Stimulated activated effector memory CD8-positive, alpha-beta T cell treated with anti-CD3 and anti-CD28 coated beads, Interleukin-12 subunit alpha, Interleukin-12 subunit beta, amount 100 ng/mL, for 72 hours (primary cell): Measurements from ENCODE around the gene HDAC4.
"Not testable (repeated sequence)": the region's sequence is repeated elsewhere in the genome, so short reads cannot be mapped to it uniquely, and the experiment has no call there.

Experiments
- ATAC-seq: fragments of 150-1000 bp; cut with Tn5 transposase; 2 replicates; pipeline ENCODE4 v1.10.0; 2021
- DNase-seq, 2 donors: peaks; one replicate each; pipeline ENCODE4 v3.0.0; 2021 to 2022; ENCODE audit warnings: low spot score in 2 of 2
- H3K27ac Mint-ChIP-seq: one replicate; pipeline ENCODE4 v1.8.0; 2022; ENCODE audit warnings: mild to moderate bottlenecking, mixed read lengths
- H3K36me3 Mint-ChIP-seq: one replicate; pipeline ENCODE4 v1.8.0; 2022; ENCODE audit warnings: mild to moderate bottlenecking, mixed read lengths
- H3K4me1 Mint-ChIP-seq: one replicate; pipeline ENCODE4 v1.8.0; 2022; ENCODE audit warnings: mixed read lengths
- H3K4me3 Mint-ChIP-seq: one replicate; pipeline ENCODE4 v1.8.0; 2022; ENCODE audit warnings: mild to moderate bottlenecking, mixed read lengths
- H3K9me3 Mint-ChIP-seq: one replicate; pipeline ENCODE4 v1.8.0; 2022; ENCODE audit warnings: mixed read lengths

HDAC4 gene

DNA sequence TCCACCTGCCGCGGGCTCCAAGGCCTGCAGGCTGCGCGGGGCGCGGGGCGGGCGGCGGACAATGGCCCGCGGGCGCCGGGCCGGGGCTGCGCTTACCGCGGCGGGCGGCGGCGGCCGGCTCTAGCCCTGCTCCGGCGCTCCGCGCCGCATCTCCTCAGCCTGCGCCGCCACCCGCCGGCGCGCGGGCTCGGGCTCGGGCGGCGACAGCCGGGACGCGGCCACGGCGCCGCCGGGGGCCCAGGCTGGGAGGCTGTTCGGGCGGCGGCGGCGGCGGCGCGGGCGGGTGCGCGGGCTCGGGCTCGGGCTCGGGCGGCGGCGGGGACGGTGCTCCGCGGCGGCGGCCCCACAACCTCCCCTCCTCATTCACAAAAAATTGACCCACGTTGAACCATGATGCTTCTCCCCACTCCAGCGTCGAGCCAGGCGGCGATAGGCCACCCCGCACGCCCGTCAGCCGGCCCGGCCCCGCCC, at the start of gene HDAC4:
Gene HDAC4 (minus strand): TSS at position 425 of the 471 bp plus-strand sequence. CDS start 48,321 bp downstream, outside the sequence.
- Mint-ChIP-seq H3K4me3 (peak within 1 kb of the TSS; percentile 88), H3K36me3 (peaks cover 14% of the 10 kb centered on the region), H3K27ac (peak within 1 kb of the TSS; percentile 99), H3K4me1 (peaks cover 37% of the 10 kb centered on the region), H3K9me3 (no peaks in the 10 kb centered on the region)
- ATAC-seq (peak; percentile 85), DNase-seq (no peak)

GRCh38 chr2:239449468-239449867, 48.6 kb upstream of the HDAC4 start:
- H3K4me3 Mint-ChIP-seq, H3K4me1 Mint-ChIP-seq, DNase-seq, ATAC-seq, H3K27ac Mint-ChIP-seq, H3K36me3 Mint-ChIP-seq: not testable (repeated sequence)
- H3K9me3 Mint-ChIP-seq, result peaks cover 17% of the 10 kb centered on the region

DNA sequence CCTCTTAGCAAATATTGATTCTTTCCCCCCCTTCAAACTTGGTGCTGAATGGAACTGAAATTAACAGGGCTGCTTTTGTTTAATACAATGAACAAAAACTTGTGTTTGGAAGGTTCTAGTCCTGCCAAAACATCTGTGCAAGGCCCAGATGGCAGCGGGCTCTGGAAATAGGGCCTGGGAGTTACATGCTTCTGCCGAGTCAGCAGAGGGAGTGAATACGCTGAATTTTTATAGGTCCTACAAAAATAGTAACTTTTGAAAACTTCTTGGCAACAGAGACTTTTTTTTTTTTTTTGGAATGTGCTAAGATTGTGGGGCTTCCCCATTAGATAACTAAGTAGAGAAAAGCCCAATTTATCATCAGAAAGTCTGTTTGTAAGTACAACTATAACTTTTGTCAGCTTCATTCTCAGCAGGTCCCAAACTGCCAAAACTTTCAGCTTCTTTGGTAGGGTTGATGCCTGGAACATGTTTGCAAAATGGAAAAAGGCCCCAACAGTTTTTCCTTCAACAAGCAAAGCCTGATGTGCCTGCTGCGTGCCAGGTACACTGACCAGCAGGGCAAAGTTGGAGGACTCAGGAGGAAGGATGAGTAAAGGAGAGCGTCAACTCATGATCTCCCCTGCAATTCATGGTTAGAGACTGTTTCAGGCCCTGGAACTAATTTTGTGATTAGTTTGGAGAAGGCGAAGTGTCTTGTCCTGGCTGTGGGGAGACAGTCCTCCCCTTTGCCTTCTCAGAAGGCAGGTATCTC, 45.1 kb upstream of the HDAC4 start:
- ATAC-seq, result no peak
- Mint-ChIP-seq H3K4me1 (peaks cover 23% of the 10 kb centered on the region), H3K9me3 (no peaks in the 10 kb centered on the region), H3K4me3 (no peak overlapping the region), H3K36me3 (no peaks in the 10 kb centered on the region), H3K27ac (no peak overlapping the region)
- DNase-seq, result peak in 1 of 2 donors; percentile 20

GRCh38 chr2:239444626-239445577, 44.1 kb upstream of the HDAC4 start:
- no peaks in the 10 kb centered on the region for H3K36me3 Mint-ChIP-seq
- DNase-seq (peak in 1 of 2 donors; percentile 23), ATAC-seq (no peak)
- peaks cover 31% of the 10 kb centered on the region for H3K4me1 Mint-ChIP-seq
- H3K27ac Mint-ChIP-seq, result no peak overlapping the region
- H3K4me3 Mint-ChIP-seq, result no peak overlapping the region
- no peaks in the 10 kb centered on the region for H3K9me3 Mint-ChIP-seq

DNA sequence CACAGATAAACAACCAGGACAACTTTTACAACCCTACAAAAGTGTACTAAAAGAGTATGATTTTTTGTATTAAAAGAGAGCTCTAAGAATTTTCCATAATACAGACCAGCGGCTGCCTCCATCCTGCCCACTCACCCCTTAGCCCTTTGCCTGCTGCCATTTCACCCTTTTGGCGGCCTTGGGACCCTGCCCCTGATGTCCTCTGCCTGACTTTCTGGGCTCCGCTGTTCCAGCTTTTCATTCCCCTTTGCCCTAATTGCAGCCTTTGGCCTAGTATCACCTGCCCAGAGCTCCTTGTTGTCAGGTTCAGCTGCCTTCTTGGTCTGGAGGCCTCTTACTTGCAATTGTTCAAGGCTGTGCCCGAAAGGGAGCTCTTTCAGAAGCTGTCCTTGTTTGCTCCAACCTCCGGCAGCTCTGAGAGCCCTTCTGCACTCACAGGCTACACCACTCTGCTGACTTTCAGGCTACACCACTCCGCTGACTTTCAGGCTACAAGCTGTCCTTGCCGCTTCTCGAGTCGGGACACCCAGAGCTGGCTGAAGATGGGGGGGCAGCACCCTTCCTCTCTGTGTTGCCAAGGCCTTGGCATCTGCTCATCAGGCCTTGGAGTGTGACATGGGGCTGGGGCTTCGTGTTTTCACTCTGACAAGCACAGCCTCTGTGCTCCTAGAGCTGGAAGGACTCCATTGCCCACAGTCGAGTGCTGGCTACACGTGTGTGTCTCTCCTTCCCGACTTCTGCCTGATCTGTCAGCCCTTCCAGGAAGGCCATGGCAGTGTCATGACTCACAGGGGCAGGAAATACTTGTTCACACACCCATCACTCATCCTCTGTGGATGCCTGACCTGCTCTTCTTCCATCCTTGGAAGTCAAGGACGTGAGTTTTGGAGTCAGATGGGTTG, 43.1 kb upstream of the HDAC4 start:
- Mint-ChIP-seq H3K4me3 (no peak overlapping the region), H3K27ac (peak overlapping the region; percentile 80), H3K9me3 (no peaks in the 10 kb centered on the region), H3K36me3 (no peaks in the 10 kb centered on the region), H3K4me1 (peaks cover 39% of the 10 kb centered on the region)
- DNase-seq, result peak in 1 of 2 donors; percentile 39
- peak; percentile 11 for ATAC-seq

DNA sequence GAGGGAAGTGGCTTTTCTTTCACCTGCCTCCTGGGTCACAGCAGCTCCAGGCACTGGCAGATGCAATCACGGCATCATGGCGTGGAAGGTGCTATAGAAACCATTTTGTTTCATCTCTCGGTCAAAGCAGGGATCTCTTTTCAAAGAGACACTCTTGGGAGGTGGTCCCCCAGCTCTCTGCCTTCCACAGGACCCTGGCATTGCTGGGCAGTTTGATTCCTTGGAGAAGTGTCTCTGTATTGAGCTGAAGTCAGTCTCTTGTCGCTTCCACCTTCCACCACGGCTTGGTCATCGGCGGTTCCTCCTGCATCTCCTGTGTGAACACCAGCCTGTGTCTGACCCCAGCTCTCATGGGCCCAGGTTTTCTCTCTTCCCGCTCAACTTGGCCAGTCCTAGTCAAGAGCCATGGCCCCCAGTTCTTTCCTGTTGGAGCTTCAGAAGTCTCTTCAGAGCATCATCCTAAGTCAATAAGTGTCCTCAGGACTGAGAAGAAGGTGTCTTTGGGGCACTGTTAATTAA, 42.3 kb upstream of the HDAC4 start:
- no peak for ATAC-seq
- DNase-seq, result no peak
- peaks cover 39% of the 10 kb centered on the region for H3K4me1 Mint-ChIP-seq
- H3K9me3 Mint-ChIP-seq, result no peaks in the 10 kb centered on the region
- H3K27ac Mint-ChIP-seq, result peak overlapping the region; percentile 80
- no peak overlapping the region for H3K4me3 Mint-ChIP-seq
- H3K36me3 Mint-ChIP-seq, result no peaks in the 10 kb centered on the region

DNA sequence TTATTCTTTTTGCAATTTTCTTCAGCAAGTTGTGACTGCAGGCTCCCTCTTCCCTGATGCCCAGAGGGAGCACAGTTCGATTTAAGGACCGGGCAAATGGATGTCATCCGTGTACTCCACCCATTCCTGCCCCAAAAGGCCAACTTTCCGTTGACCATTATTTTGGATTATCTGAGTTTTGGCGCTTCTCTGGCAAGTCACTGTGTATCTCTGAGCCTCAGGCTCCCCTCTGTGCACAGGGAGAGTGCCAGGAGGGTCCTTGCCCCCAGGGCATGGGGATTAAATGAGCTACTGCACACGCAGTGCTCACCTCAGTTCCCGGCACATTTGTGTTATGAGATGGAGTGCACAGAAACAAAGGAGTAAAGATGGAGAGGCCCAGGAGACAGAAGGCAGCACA, 41.4 kb upstream of the HDAC4 start:
- DNase-seq (no peak), ATAC-seq (no peak)
- no peaks in the 10 kb centered on the region for H3K36me3 Mint-ChIP-seq
- H3K4me1 Mint-ChIP-seq, result peaks cover 39% of the 10 kb centered on the region
- H3K9me3 Mint-ChIP-seq, result no peaks in the 10 kb centered on the region
- no peak overlapping the region for H3K27ac Mint-ChIP-seq
- H3K4me3 Mint-ChIP-seq, result no peak overlapping the region

- no peak for DNase-seq
- no peaks in the 10 kb centered on the region for H3K9me3 Mint-ChIP-seq
- no peaks in the 10 kb centered on the region for H3K36me3 Mint-ChIP-seq
- H3K27ac Mint-ChIP-seq, result peak overlapping the region; percentile 68
- H3K4me3 Mint-ChIP-seq, result peak overlapping the region; percentile 62
- ATAC-seq, result no peak
- peaks cover 39% of the 10 kb centered on the region for H3K4me1 Mint-ChIP-seq
These were observed 40.6 kb upstream of the HDAC4 start for GRCh38 chr2:239441261-239442078.

DNA sequence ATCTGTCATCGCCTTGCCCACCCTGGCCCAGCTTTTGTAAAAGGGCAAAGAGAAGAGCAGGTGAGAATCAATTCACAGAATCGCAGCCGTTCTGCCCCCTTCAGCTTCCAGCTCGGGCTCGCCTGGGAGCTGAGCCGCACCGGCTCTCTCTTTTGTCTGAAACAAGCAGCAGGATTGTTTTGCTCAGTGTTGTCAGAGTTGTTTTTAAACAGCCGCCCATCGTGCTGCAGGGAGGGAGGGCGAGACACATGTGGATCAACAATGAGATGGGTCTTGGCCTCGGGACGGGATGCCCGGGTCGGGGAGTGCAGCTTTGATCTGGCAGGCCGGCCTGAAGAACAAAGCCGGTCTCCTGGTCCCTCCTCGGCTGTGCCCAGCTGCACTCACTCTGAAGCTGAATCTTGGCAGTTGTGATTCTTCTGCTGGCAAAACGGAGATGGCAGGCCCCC, 39.7 kb upstream of the HDAC4 start:
- Mint-ChIP-seq H3K27ac (peak overlapping the region; percentile 68), H3K4me1 (peaks cover 39% of the 10 kb centered on the region), H3K9me3 (no peaks in the 10 kb centered on the region), H3K36me3 (no peaks in the 10 kb centered on the region), H3K4me3 (peak overlapping the region; percentile 62)
- no peak for ATAC-seq
- no peak for DNase-seq

DNA sequence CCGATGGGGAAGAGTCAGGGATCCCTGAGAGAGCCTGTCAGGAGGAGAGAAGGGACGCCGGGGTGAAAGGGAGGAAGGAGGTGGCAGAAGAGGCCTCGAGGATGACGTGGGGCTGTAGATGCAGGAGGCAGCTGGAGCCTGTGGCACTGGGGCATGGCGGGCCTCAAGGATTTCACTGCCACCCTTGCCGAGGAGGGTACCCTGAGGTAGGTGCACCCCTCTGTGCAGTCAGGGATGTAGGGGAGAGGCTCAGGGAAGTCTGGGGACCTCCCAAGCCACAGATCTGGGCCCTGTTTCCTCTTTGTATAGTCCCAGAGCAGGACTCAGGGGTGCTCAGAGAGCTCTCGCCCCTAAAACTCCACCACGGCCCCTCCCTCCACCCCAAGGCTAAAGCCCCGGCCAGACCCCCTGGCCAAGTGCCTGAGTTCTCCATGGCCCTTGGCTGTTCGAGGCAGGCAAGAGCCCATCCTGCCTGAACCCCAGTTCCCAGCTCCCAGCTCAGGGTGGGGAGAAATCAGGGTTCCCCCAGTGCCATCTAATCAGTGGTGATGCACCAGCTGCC, 39.0 kb upstream of the HDAC4 start:
- H3K4me3 Mint-ChIP-seq, result no peak overlapping the region
- H3K9me3 Mint-ChIP-seq, result no peaks in the 10 kb centered on the region
- ATAC-seq (no peak), DNase-seq (no peak)
- no peak overlapping the region for H3K27ac Mint-ChIP-seq
- no peaks in the 10 kb centered on the region for H3K36me3 Mint-ChIP-seq
- H3K4me1 Mint-ChIP-seq, result peaks cover 39% of the 10 kb centered on the region

DNA sequence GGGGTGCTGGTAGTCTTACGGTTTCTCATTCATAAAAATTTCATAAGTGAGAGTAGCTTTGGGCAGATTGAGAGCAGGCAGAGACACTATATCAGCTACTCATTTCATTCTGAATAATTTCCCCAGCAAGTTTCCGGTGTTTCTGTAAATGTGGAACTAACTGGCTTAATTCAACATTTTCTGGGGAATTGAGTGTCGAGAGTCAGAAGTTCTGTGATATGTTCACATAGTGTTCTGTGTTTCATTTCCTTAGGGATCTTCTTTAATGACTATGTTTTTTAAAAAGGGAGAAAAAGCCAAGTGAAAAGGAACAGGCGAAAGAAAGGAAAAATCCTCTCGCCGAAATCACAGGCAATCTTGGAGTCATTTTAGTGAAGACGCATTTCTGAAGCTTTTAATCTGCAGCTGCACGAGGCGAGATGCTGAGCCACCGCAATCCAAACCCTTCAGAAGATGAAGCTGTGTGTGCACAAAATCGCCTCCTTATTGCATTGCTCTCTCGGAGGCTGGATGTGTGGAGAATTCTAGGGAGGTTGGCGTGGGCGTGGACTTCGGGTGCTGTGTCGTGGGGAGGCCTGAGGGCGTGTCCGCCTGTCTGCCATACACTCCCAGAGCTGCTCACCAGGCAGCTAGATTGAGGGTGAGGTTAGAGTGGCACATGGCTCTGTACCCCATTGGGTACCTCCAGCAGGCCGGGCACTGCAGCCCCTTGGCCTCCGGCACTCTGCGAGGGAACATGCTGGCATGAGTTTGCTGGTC, 38.4 kb upstream of the HDAC4 start:
- Mint-ChIP-seq H3K36me3 (no peaks in the 10 kb centered on the region), H3K27ac (no peak overlapping the region), H3K4me3 (no peak overlapping the region), H3K9me3 (no peaks in the 10 kb centered on the region), H3K4me1 (peaks cover 38% of the 10 kb centered on the region)
- ATAC-seq, result no peak
- DNase-seq, result no peak

GRCh38 chr2:239438368-239438767, 37.5 kb upstream of the HDAC4 start:
- ATAC-seq (no peak), DNase-seq (no peak)
- Mint-ChIP-seq H3K9me3 (peaks cover 4% of the 10 kb centered on the region), H3K4me1 (peaks cover 38% of the 10 kb centered on the region), H3K27ac (no peak overlapping the region), H3K4me3 (no peak overlapping the region), H3K36me3 (no peaks in the 10 kb centered on the region)

DNA sequence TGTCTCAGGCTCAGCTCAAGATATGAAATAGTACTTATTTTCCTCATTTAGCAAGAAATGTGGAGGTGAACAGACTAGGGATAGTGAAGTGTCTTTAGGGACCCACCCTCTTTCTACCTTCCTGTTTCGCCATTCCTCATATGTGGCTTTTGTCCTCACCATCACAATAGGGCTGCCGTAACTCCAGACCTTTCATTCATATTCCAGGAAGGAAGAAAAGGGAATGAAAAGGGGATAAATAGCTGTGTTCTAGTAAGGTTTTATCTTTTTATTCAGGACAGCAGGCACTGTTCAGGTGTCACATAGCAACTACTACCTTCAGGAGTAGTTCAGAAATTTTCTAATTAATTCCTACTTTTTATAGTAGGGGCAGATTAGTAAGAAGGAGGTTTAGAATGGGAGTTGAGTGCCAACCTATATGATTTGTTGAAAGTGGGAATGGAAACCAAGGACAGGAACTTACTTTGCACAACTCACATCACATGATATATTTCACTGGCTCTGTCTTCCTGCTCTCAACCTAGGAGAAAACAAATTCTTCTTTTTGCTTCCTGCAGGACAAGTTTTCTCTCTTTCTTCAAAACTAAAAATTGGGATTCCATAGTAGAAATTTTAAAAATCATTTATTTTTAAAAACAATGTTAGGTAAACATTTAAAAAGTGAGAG, 36.0 kb upstream of the HDAC4 start:
- Mint-ChIP-seq H3K9me3 (peaks cover 4% of the 10 kb centered on the region), H3K4me1 (peaks cover 31% of the 10 kb centered on the region), H3K27ac (no peak overlapping the region), H3K4me3 (no peak overlapping the region), H3K36me3 (no peaks in the 10 kb centered on the region)
- DNase-seq (no peak), ATAC-seq (no peak)
